MCF 10A (cell line): ENCODE results near the gene BNIP1. TPM values are rescaled to one million over a fixed set of nuclear protein-coding genes. Genes with fewer than 3 reads are reported as not detected.
A peak's percentile ranks its signal among the peaks of the same experiment; 100 is the strongest.

Experiments used
- BruUV-seq: library from RNA; stranded (reverse); fragments of 400-500 nt; replicated peaks from 2 replicates; lab custom pipeline; 2021; lab: Mats Ljungman, UMichigan
- CTCF ChIA-PET: fragments of 300-600 bp; sonication (Branson Sonifier 250); formaldehyde crosslinking; extraction: SDS; loops from one replicate; lab custom pipeline; 2021; ENCODE audit warnings: antibody characterized with exemption, inconsistent platforms; lab: Yijun Ruan, JAX
- POLR2A ChIA-PET: fragments of 300-600, 350-650 bp; sonication (Branson Sonifier 250); formaldehyde crosslinking; extraction: SDS; loops from one replicate; lab custom pipeline; 2020; ENCODE audit warnings: antibody characterized with exemption, inconsistent platforms; lab: Yijun Ruan, JAX
- DNase-seq: peaks from one replicate; pipeline ENCODE4 v3.0.0-alpha.2; 2018; ENCODE audit not compliant: unreplicated experiment
- H3K27ac Mint-ChIP-seq: one replicate; pipeline ENCODE4 v1.8.0; 2022; ENCODE audit warnings: mild to moderate bottlenecking, low read depth, mixed read lengths; ENCODE audit not compliant: unreplicated experiment
- H3K27me3 Mint-ChIP-seq: one replicate; pipeline ENCODE4 v1.8.0; 2022; ENCODE audit warnings: mixed read lengths; ENCODE audit not compliant: insufficient read depth, unreplicated experiment
- H3K36me3 Mint-ChIP-seq: one replicate; pipeline ENCODE4 v1.8.0; 2022; ENCODE audit warnings: mild to moderate bottlenecking, moderate library complexity, mixed read lengths; ENCODE audit not compliant: insufficient read depth, unreplicated experiment
- H3K4me1 Mint-ChIP-seq: one replicate; pipeline ENCODE4 v1.8.0; 2022; ENCODE audit warnings: mixed read lengths; ENCODE audit not compliant: insufficient read depth, unreplicated experiment
- H3K4me3 Mint-ChIP-seq: one replicate; pipeline ENCODE4 v1.8.0; 2022; ENCODE audit warnings: mild to moderate bottlenecking, moderate library complexity, mixed read lengths; ENCODE audit not compliant: unreplicated experiment
- H3K9me3 Mint-ChIP-seq: one replicate; pipeline ENCODE4 v1.8.0; 2022; ENCODE audit warnings: mixed read lengths; ENCODE audit not compliant: unreplicated experiment
- intact Hi-C: fragments of 100-400 bp; cut with micrococcal nuclease; formaldehyde crosslinking; loops from 2 replicates; pipeline ENCODE4 v1.14.1; 2022
- total RNA-seq: library from RNA; stranded (reverse); gene quantifications from 2 replicates; pipeline ENCODE4 v1.2.3, GENCODE V29; 2022
- TF ChIP-seq, protein P1 (sequence below): fragments of 200-600 bp; IDR thresholded peaks from one replicate; pipeline ENCODE4 v1.8.0; 2022; ENCODE audit warnings: antibody characterized with exemption, mild to moderate bottlenecking; ENCODE audit not compliant: unreplicated experiment

The BNIP1 gene
- total RNA-seq, 1 experiment from 2014 or later, result 35.1 TPM

DNA sequence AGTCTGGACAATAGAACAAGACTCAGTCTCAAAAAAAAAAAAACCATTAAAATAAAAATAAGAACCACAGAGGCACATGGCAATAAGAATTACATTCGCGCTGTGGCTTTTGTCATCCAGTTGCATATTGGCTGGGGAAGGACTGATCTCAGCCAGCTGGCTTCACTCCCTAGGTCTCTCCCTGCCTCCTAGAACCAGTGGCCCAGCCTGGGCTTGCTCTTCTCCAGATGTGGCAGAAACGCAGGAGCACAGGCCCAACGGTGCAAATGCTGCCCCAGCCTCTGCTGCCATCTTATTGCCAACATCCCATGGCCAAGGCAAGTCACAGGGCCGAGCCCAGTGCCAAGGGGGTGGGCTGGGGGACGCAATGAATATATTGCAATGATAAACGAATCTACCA is 53.7 kb downstream of the BNIP1 start:
- Mint-ChIP-seq H3K27ac (no peak overlapping the region), H3K9me3 (peaks cover 14% of the 10 kb centered on the region), H3K4me3 (no peak overlapping the region), H3K36me3 (no peaks in the 10 kb centered on the region), H3K4me1 (peaks cover 19% of the 10 kb centered on the region), H3K27me3 (no peaks in the 10 kb centered on the region)
- ChIA-PET POLR2A (interaction anchor here (0.9 kb wide), 1 partner anchor 48 kb away, joined by 3 read pairs; no protein-coding TSS in a partner anchor), CTCF (no interaction called here)
- no TSS peak for BruUV-seq
- intact Hi-C loops, result no loop called here
- no peak for DNase-seq
- TF ChIP-seq, protein P1, sequence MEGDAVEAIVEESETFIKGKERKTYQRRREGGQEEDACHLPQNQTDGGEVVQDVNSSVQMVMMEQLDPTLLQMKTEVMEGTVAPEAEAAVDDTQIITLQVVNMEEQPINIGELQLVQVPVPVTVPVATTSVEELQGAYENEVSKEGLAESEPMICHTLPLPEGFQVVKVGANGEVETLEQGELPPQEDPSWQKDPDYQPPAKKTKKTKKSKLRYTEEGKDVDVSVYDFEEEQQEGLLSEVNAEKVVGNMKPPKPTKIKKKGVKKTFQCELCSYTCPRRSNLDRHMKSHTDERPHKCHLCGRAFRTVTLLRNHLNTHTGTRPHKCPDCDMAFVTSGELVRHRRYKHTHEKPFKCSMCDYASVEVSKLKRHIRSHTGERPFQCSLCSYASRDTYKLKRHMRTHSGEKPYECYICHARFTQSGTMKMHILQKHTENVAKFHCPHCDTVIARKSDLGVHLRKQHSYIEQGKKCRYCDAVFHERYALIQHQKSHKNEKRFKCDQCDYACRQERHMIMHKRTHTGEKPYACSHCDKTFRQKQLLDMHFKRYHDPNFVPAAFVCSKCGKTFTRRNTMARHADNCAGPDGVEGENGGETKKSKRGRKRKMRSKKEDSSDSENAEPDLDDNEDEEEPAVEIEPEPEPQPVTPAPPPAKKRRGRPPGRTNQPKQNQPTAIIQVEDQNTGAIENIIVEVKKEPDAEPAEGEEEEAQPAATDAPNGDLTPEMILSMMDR, result no peak

DNA sequence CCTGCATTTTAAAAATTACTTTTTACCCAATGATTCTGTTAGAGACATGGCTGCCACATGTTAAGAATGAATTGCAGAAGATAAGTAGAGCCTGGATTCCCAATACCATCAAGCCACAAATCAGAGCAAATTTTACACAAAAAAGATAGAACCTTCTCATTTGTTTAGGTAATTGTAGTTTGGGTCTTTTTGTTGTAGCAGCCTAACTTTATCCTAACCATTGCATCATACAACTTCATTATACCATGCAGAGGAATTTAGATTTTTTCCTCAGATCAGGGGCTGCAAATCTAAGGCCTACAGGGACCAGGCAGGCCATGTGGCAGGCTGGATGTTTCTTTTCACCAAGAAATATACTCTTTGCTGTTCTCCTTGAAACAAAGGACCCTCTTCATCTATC is 56.0 kb downstream of the BNIP1 start:
- no peak overlapping the region for H3K27ac Mint-ChIP-seq
- BruUV-seq, result no TSS peak
- TF ChIP-seq, protein P1, result no peak
- intact Hi-C loops, result no loop called here
- H3K27me3 Mint-ChIP-seq, result no peaks in the 10 kb centered on the region
- peaks cover 26% of the 10 kb centered on the region for H3K4me1 Mint-ChIP-seq
- no peaks in the 10 kb centered on the region for H3K36me3 Mint-ChIP-seq
- no peak overlapping the region for H3K4me3 Mint-ChIP-seq
- ChIA-PET CTCF (interaction anchor here (1.0 to 1.8 kb wide), 2 partner anchors 14 to 493 kb away, joined by 3 to 6 read pairs; no protein-coding TSS in a partner anchor), POLR2A (interaction anchor here (0.6 to 0.8 kb wide), 2 partner anchors 46 to 49 kb away, joined by 3 to 4 read pairs; no protein-coding TSS in a partner anchor)
- peaks cover 14% of the 10 kb centered on the region for H3K9me3 Mint-ChIP-seq
- DNase-seq, result no peak

DNA sequence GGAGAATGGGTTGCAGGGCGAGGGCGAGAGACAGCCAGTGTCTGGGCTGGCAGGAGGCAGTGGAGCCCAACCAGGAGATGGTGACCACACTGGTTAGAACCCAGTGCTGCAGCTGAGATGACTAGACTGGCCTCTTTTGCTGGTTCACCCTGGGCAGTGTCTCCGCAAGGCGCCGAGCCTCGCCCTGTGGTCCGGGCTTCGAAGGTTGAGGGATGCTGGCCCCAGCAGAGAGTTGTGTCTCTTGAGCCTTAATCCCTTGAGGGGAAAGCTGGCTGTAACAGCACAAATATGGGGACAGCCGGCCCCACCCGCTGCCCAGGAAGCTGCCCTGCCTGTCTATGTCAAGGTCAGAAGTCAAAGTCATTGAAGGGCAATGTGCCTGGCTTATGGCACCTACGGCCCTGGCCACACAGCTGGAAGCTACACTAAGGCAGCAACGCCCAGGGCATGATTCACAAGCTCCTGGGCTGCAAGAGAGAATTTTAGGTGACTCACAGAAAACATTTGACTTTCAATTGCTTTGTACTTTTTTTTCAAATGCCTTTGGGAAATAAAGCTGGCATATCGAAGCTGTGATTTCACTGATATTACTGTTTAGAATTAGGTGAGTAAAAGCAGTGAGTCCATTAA is 57.4 kb downstream of the BNIP1 start:
- Mint-ChIP-seq H3K4me3 (peak overlapping the region; percentile 41), H3K9me3 (peaks cover 14% of the 10 kb centered on the region), H3K4me1 (peaks cover 26% of the 10 kb centered on the region), H3K27ac (peak overlapping the region; percentile 86), H3K27me3 (peaks cover 8% of the 10 kb centered on the region), H3K36me3 (no peaks in the 10 kb centered on the region)
- TF ChIP-seq, protein P1, result no peak
- ChIA-PET CTCF (interaction anchor here (0.6 to 2.2 kb wide), 18 partner anchors 11 to 724 kb away, joined by 3 to 13 read pairs (median 4); partner anchors contain the start of gene ATP6V0E1), POLR2A (interaction anchor here (0.6 to 2.1 kb wide), 16 partner anchors 11 to 636 kb away, joined by 3 to 21 read pairs (median 4); partner anchors contain the start of genes ATP6V0E1, NKX2-5 and STC2)
- intact Hi-C loops, result loop anchor here (1.0 kb wide), 3 partner anchors 35 to 217 kb away; no protein-coding TSS in a partner anchor
- DNase-seq, result peak; percentile 82
- BruUV-seq, result no TSS peak

DNA sequence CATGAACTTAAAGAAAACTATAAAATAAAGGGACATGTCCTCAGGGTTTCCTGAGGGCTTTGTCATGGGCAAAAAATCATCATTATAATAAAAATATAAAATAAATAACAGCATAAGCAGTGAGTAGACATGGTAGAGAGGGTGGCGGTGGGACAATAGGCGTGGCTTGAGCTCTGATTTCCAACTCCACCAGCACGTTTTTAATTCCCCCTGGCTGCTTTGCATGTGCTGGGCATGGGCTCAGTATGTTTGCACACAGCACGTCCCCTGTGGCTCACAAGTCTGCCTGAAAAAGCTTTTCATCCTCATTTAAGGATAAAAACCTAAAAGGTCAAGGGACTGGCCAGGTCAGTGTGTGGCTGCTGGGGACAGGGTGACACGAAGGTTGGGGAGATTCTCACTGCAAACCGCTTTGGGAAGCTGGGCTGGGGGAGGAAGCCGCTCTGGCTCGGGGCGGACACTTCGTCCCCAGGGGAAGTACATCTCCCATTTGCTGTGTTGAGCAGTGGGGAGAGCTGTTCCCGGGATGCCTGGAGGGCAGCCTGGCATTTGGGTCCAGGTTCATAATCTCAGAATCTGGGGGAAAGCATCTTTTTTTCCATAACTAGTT is 58.0 kb downstream of the BNIP1 start:
- Mint-ChIP-seq H3K27ac (peak overlapping the region; percentile 86), H3K36me3 (no peaks in the 10 kb centered on the region)

More for the DNA sequence above, 58.0 kb downstream of the BNIP1 start:
- peak overlapping the region; percentile 41 for H3K4me3 Mint-ChIP-seq
- BruUV-seq, result no TSS peak
- H3K4me1 Mint-ChIP-seq, result peaks cover 26% of the 10 kb centered on the region
- H3K9me3 Mint-ChIP-seq, result peaks cover 14% of the 10 kb centered on the region
- CTCF ChIA-PET, result interaction anchor here (0.6 to 2.2 kb wide), 16 partner anchors 10 to 622 kb away, joined by 3 to 13 read pairs (median 4); partner anchors contain the start of gene ATP6V0E1
- TF ChIP-seq, protein P1, result no peak
- DNase-seq, result no peak
- POLR2A ChIA-PET, result interaction anchor here (0.6 to 2.1 kb wide), 14 partner anchors 13 to 636 kb away, joined by 3 to 21 read pairs (median 4); partner anchors contain the start of genes ATP6V0E1, NKX2-5 and STC2
- intact Hi-C loops, result loop anchor here (1.0 kb wide), 3 partner anchors 36 to 218 kb away; no protein-coding TSS in a partner anchor
- peaks cover 14% of the 10 kb centered on the region for H3K27me3 Mint-ChIP-seq
